A549 (cell line): ENCODE results near the gene DDX41. TPM values are rescaled to one million over a fixed set of nuclear protein-coding genes. Genes with fewer than 3 reads are reported as not detected.

Experiments
- ATAC-seq, 2 experiments: fragments of 200-7000 bp in 1 of 2; fragments of >200 bp in 1 of 2; cut with Nextera tagmentation in 1 of 2; cut with Tn5 transposase in 1 of 2; 3 replicates each; pipeline versions ENCODE4 v1.8.0 to v1.9.1; 2018 to 2020; ENCODE audit warnings: mild to moderate bottlenecking in 1 of 2, moderate library complexity in 1 of 2
- CTCF ChIA-PET: fragments of 300-600 bp; sonication (Branson Sonifier 250); formaldehyde crosslinking; extraction: SDS; loops from one replicate; lab custom pipeline; 2021; ENCODE audit warnings: antibody characterized with exemption, inconsistent platforms; lab: Yijun Ruan, JAX
- POLR2A ChIA-PET: fragments of 350-600 bp; formaldehyde crosslinking; extraction: SDS; loops from one replicate; lab custom pipeline; 2021; ENCODE audit warnings: antibody characterized with exemption, inconsistent platforms; lab: Yijun Ruan, JAX
- DNase-seq, 2 experiments: peaks; one replicate each; pipeline versions ENCODE4 v3.0.0 to v3.0.0-alpha.2; 2011 to 2016; ENCODE audit warnings: low read depth in 1 of 2, low spot score in 1 of 2
- FAIRE-seq: peaks from 2 replicates; lab custom pipeline; 2011; peaks lifted over from hg19 to GRCh38; lab: Jason Lieb, UNC
- H3K27ac ChIP-seq, 2 experiments: fragments of >200 bp; sonication (Bioruptor Twin); formaldehyde crosslinking; 3 replicates each; pipeline ENCODE4 v1.5.1; 2016 to 2017
- H3K4me1 ChIP-seq: fragments of >200 bp; sonication (Bioruptor Twin); formaldehyde crosslinking; 3 replicates; pipeline ENCODE4 v1.6.1; 2016
- H3K4me2 ChIP-seq: fragments of >200 bp; sonication (Bioruptor Twin); formaldehyde crosslinking; 3 replicates; pipeline ENCODE4 v1.6.1; 2016
- H3K4me3 ChIP-seq: fragments of >200 bp; sonication (Bioruptor Twin); formaldehyde crosslinking; 3 replicates; pipeline ENCODE4 v1.5.1; 2016
- H3K9me3 ChIP-seq: fragments of >200 bp; sonication (Bioruptor Twin); formaldehyde crosslinking; 3 replicates; pipeline ENCODE4 v1.6.1; 2016
- BCL3 ChIP-seq: fragments of >200 bp; sonication (Bioruptor Twin); formaldehyde crosslinking; IDR thresholded peaks from 3 replicates; pipeline ENCODE4 v1.6.1; 2016
- CBX8 ChIP-seq: fragments of 200-600 bp; sonication (generic); IDR thresholded peaks from 2 replicates; pipeline ENCODE4 v1.6.1; 2016
- CEBPB ChIP-seq, 2 experiments: fragments of >200 bp in 1 of 2; sonication (Bioruptor Twin) in 1 of 2; formaldehyde crosslinking in 1 of 2; IDR thresholded peaks; 2 replicates each; pipeline ENCODE4 v1.6.1; 2012 to 2016
- CHD2 ChIP-seq: fragments of 150-350 bp; IDR thresholded peaks from 2 replicates; pipeline ENCODE4 v1.6.1; 2014; ENCODE audit warnings: low read length; ENCODE audit not compliant: partially characterized antibody
- CHD4 ChIP-seq: fragments of 200-600 bp; sonication (generic); IDR thresholded peaks from 2 replicates; pipeline ENCODE4 v1.6.1; 2016; ENCODE audit warnings: antibody characterized with exemption, mild to moderate bottlenecking, borderline replicate concordance
- EP300 ChIP-seq, 2 experiments: fragments of >200 bp; sonication (Bioruptor Twin); formaldehyde crosslinking; IDR thresholded peaks; 2 replicates in 1 of 2; 3 replicates in 1 of 2; pipeline ENCODE4 v1.6.1; 2016 to 2017
- ESRRA ChIP-seq: fragments of 150-350 bp; IDR thresholded peaks from 2 replicates; pipeline ENCODE4 v1.6.1; 2014; ENCODE audit warnings: mild to moderate bottlenecking, low read length, borderline replicate concordance
- FOSL2 ChIP-seq, 2 experiments: fragments of 450-650 bp in 1 of 2; fragments of >200 bp in 1 of 2; sonication (Bioruptor Twin) in 1 of 2; formaldehyde crosslinking; IDR thresholded peaks; 2 replicates each; pipeline versions ENCODE4 v1.5.0 to v1.6.1; 2016 to 2020; ENCODE audit warnings: mild to moderate bottlenecking in 1 of 2, moderate library complexity in 1 of 2
- GATA3 ChIP-seq: IDR thresholded peaks from 2 replicates; pipeline ENCODE4 v1.6.1; 2012; ENCODE audit warnings: borderline replicate concordance
- HOXB13 ChIP-seq: fragments of 250-450 bp; sonication (Bioruptor Pico); IDR thresholded peaks from 2 replicates; pipeline ENCODE4 v1.5.0; 2020; ENCODE audit warnings: low read depth, mild to moderate bottlenecking, moderate library complexity
- HOXB5 ChIP-seq: fragments of 250-450 bp; sonication (Bioruptor Pico); IDR thresholded peaks from 2 replicates; pipeline ENCODE4 v1.5.0; 2020; ENCODE audit warnings: mild to moderate bottlenecking, moderate library complexity
- JUN ChIP-seq, 2 experiments: fragments of >200 bp; sonication (Bioruptor Twin); formaldehyde crosslinking; IDR thresholded peaks; 2 replicates in 1 of 2; 3 replicates in 1 of 2; pipeline ENCODE4 v1.6.1; 2016 to 2017
- MAFK ChIP-seq: fragments of 450-650 bp; IDR thresholded peaks from 2 replicates; pipeline ENCODE4 v1.6.1; 2014; ENCODE audit not compliant: partially characterized antibody
- POLR2AphosphoS2 ChIP-seq: conservative IDR thresholded peaks from 2 replicates; pipeline ENCODE4 v1.6.1; 2012; ENCODE audit warnings: low read length, improper control_type of control experiment, inconsistent platforms
- TFCP2L1 ChIP-seq: fragments of 250-450 bp; sonication (Bioruptor Pico); IDR thresholded peaks from 2 replicates; pipeline ENCODE4 v1.5.0; 2021; ENCODE audit warnings: mild to moderate bottlenecking
- WGBS: methylation state at CpG from one replicate; pipeline ENCODE4 v1.1.6; 2017; ENCODE audit errors: missing lambda C conversion rate; 5-methylcytosine and 5-hydroxymethylcytosine counted together
- polyA plus RNA-seq, 4 experiments: library from polyadenylated mRNA; depleted of rRNA in 3 of 4; stranded (reverse); fragments of >200 nt; fragmentation: RNase III in 1 of 4; extraction: RNeasy Plus Mini Kit Qiagen cat#74134 plus additional on column Dnase treatment in 1 of 4; gene quantifications; 2 replicates in 3 of 4; 3 replicates in 1 of 4; pipeline ENCODE4 v1.2.3, GENCODE V29; 2011 to 2017
- TF ChIP-seq, protein P1 (sequence below): fragments of 250-450 bp; sonication (Bioruptor Pico); IDR thresholded peaks from 2 replicates; pipeline ENCODE4 v1.5.0; 2020; ENCODE audit warnings: low read depth, mild to moderate bottlenecking, moderate library complexity

DDX41 gene
- polyA plus RNA-seq, 2 of the 4 experiments (the other 2 are of a cell fraction): 90.7 to 172 TPM

GRCh38 chr5:177477701-177478477, 38.9 kb downstream of the DDX41 start:
- peak overlapping the region in 1 of 2 experiments; percentile 31; a peak in 2 of 6 replicates for H3K27ac ChIP-seq
- peak in 1 of 2 experiments; percentile 2; a peak in 2 of 6 replicates for ATAC-seq
- no peak overlapping the region for H3K4me2 ChIP-seq
- H3K4me1 ChIP-seq: peaks cover 25% of the 10 kb centered on the region; the same call in 2 of the 3 replicates
- TF ChIP-seq EP300 (IDR thresholded peaks at IDR 0.05): no peak
- no peak for TF ChIP-seq HOXB13 (CRISPR knock-in tag)
- peak; percentile 62; the same call in 1 of the 2 replicates for TF ChIP-seq POLR2AphosphoS2
- no peak for TF ChIP-seq TFCP2L1
- FAIRE-seq: no peak
- H3K4me3 ChIP-seq: no peak overlapping the region
- no peaks in the 10 kb centered on the region for H3K9me3 ChIP-seq
- ChIA-PET CTCF (interaction anchor here (1.2 to 19.7 kb wide), 8 partner anchors 9 to 87 kb away, joined by 3 to 241 read pairs (median 7); partner anchors contain the start of gene PDLIM7), POLR2A (interaction anchor here (0.6 to 1.2 kb wide), 2 partner anchors 17 to 19 kb away, joined by 3 to 4 read pairs; partner anchors contain the start of gene PDLIM7)
- no peak for DNase-seq
- 87% methylated on average over 13 of the region's 13 CpGs for WGBS

DNA sequence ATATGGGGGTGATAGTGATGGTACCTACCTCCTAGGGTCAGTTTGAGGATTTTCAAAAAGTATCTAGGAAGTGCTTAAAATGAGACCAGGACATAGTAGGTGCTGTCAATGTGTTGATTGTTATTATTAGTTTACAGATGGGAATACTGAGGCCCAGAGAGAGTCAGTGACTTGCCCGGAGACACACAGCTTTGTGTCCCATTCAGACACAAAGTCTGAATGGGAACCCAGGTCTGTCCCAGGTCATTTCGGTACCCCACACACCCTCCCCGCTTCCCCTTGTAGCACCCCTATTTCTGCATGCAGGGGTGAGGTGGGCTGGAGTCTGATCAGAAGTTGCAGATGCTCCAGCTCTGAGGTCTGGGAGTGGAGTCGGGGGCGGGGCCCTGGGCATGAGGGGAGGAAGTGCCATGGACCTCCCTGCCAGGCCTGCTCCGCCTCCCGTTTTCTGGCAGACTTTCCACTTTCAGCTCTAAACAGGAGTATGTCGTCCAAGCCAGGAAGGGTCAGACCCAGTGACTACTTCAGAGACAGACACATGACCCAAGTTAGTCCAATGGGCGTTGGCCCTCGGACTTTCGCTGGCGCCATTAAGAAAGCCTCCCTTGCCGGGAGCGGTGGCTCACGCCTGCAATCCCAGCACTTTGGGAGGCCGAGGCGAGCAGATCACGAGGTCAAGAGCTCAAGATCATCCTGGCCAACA, 40.1 kb downstream of the DDX41 start:
- Histone ChIP-seq H3K4me1 (peaks cover 32% of the 10 kb centered on the region), H3K4me2 (no peak overlapping the region), H3K9me3 (no peaks in the 10 kb centered on the region), H3K4me3 (no peak overlapping the region), H3K27ac (no peak overlapping the region)
- ATAC-seq: no peak
- DNase-seq: no peak
- 96% methylated on average over 18 of the region's 18 CpGs for WGBS
- TF ChIP-seq MAFK: no peak
- ChIA-PET POLR2A (interaction anchor here (0.9 kb wide), 1 partner anchor 21 kb away, joined by 4 read pairs; the partner anchor contains the start of gene PDLIM7), CTCF (interaction anchor here (1.4 to 19.7 kb wide), 7 partner anchors 8 to 82 kb away, joined by 3 to 241 read pairs (median 7); no protein-coding TSS in a partner anchor)
- FAIRE-seq: no peak

DNA sequence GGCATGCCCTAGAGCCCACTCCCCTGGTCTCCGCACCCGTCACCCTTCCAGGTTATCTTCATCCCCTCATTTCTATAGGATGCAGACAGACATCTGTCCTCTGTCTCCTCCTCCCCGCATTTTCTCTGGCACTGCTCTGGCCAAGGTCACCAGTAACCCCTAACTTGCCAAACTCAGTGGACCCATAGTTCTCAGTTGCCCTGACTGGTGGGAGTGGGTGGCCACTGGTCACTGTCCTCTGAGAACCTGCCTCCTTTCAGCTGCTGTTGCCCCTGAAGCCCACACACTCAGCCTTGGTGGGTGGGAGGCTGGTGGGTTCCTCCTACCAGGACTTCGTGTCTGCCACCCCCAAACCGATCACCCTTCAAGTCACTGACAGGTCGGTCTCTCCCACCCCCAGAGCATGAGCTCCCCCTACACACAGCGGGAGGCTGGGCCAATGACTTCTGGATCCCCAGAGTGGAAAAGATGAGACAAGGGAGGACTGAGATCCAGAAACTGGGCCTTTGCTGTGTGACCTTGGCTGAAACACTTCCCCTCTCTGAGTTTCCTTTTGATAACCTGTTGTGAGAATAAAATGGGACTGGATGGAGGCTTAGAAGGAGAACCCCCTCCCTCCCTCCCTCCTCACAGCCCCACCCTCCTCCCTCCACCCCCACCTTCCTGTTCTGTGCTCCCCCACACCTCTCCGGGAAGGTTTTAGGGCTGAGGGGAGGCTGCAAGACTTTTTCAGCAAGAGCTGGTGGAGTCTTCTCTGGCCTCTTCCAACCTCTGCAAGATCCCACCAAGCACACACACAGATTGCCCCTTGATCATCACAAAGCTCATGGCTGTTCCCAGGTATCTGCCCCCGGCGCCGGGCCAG, 41.0 kb downstream of the DDX41 start:
- no peak overlapping the region for H3K4me3 ChIP-seq
- H3K9me3 ChIP-seq: no peaks in the 10 kb centered on the region
- TF ChIP-seq ESRRA: no peak
- no peak for DNase-seq
- 88% methylated on average over 11 of the region's 11 CpGs for WGBS
- H3K4me1 ChIP-seq: peaks cover 41% of the 10 kb centered on the region
- CTCF ChIA-PET: interaction anchor here (0.8 to 19.7 kb wide), 6 partner anchors 10 to 85 kb away, joined by 3 to 241 read pairs (median 18); no protein-coding TSS in a partner anchor
- ATAC-seq: no peak
- no peak overlapping the region for H3K27ac ChIP-seq
- POLR2A ChIA-PET: interaction anchor here (0.9 kb wide), 1 partner anchor 22 kb away, joined by 4 read pairs; the partner anchor contains the start of gene PDLIM7
- no peak for FAIRE-seq
- H3K4me2 ChIP-seq: no peak overlapping the region

- WGBS: 60% methylated on average over 3 of the region's 4 CpGs
- no peak for FAIRE-seq
- Histone ChIP-seq H3K9me3 (no peaks in the 10 kb centered on the region), H3K4me2 (no peak overlapping the region), H3K4me3 (no peak overlapping the region), H3K4me1 (peaks cover 49% of the 10 kb centered on the region), H3K27ac (0 out of 6 replicates have a peak overlapping the region, but pooled peaks of 1 of the 2 experiments have one; percentile 7)
- no peak for DNase-seq
- ATAC-seq: peak; percentile 15 to 25; a peak in 5 of 6 replicates
- ChIA-PET POLR2A (no interaction called here), CTCF (interaction anchor here (0.8 to 19.7 kb wide), 8 partner anchors 9 to 86 kb away, joined by 3 to 241 read pairs (median 4); no protein-coding TSS in a partner anchor)
- no peak for TF ChIP-seq CHD4
- no peak for TF ChIP-seq ESRRA
- no peak for TF ChIP-seq CBX8
- no peak for TF ChIP-seq HOXB5 (CRISPR knock-in tag)
- TF ChIP-seq GATA3: no peak
- no peak for TF ChIP-seq CEBPB (IDR thresholded peaks at IDR 0.05)
- TF ChIP-seq BCL3: no peak
- no peak for TF ChIP-seq FOSL2 (IDR thresholded peaks at IDR 0.05)
- TF ChIP-seq FOSL2 (CRISPR knock-in tag; IDR thresholded peaks at IDR 0.05): no peak
- no peak for TF ChIP-seq MAFK
- no peak for TF ChIP-seq CHD2
- TF ChIP-seq, protein P1, sequence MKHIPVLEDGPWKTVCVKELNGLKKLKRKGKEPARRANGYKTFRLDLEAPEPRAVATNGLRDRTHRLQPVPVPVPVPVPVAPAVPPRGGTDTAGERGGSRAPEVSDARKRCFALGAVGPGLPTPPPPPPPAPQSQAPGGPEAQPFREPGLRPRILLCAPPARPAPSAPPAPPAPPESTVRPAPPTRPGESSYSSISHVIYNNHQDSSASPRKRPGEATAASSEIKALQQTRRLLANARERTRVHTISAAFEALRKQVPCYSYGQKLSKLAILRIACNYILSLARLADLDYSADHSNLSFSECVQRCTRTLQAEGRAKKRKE (CRISPR knock-in tag): no peak
- TF ChIP-seq JUN (IDR thresholded peaks at IDR 0.05): no peak
Measured at GRCh38 chr5:177474846-177475562, 41.8 kb downstream of the DDX41 start.
